Central memory CD8-positive, alpha-beta T cell (primary cell): Measurements from ENCODE around the gene ZNF154.
A peak's percentile ranks its signal among the peaks of the same experiment; 100 is the strongest.

Experiments used
- ATAC-seq: fragments of 150-1000 bp; cut with Tn5 transposase; replicated peaks from 2 replicates; pipeline ENCODE4 v1.10.0; 2022; ENCODE audit warnings: mild to moderate bottlenecking, moderate FRiP score, moderate number of reproducible peaks; ENCODE audit not compliant: poor library complexity, severe bottlenecking; ENCODE audit errors: extremely low read depth
- DNase-seq, 2 donors: peaks; one replicate each; pipeline ENCODE4 v3.0.0; 2021; ENCODE audit warnings: low spot score in 2 of 2
- H3K27ac Mint-ChIP-seq: one replicate; pipeline ENCODE4 v1.8.0; 2022; ENCODE audit warnings: low read depth, mild to moderate bottlenecking, moderate library complexity, mixed read lengths
- H3K27me3 Mint-ChIP-seq: one replicate; pipeline ENCODE4 v1.8.0; 2022; ENCODE audit warnings: mixed read lengths
- H3K36me3 Mint-ChIP-seq: one replicate; pipeline ENCODE4 v1.8.0; 2022; ENCODE audit warnings: mild to moderate bottlenecking, moderate library complexity, mixed read lengths; ENCODE audit not compliant: insufficient read depth
- H3K4me1 Mint-ChIP-seq: one replicate; pipeline ENCODE4 v1.8.0; 2022; ENCODE audit warnings: mixed read lengths
- H3K4me3 Mint-ChIP-seq: one replicate; pipeline ENCODE4 v1.8.0; 2022; ENCODE audit warnings: mild to moderate bottlenecking, moderate library complexity, mixed read lengths
- H3K9me3 Mint-ChIP-seq: one replicate; pipeline ENCODE4 v1.8.0; 2022; ENCODE audit warnings: mixed read lengths

ZNF154 gene

GRCh38 chr19:57668635-57669034, 40.4 kb downstream of the ZNF154 start, which contains the start of gene ZSCAN4:
Gene ZSCAN4, plus strand, starts transcription at chr19:57668935. Its CDS starts 7,211 bp downstream, at chr19:57676146.
- Mint-ChIP-seq H3K9me3 (no peaks in the 10 kb centered on the region), H3K27me3 (peaks cover 64% of the 10 kb centered on the region), H3K4me1 (peaks cover 6% of the 10 kb centered on the region), H3K4me3 (no peak within 1 kb of the TSS), H3K36me3 (peaks cover 2% of the 10 kb centered on the region), H3K27ac (no peak within 1 kb of the TSS)
- DNase-seq = no peak
- ATAC-seq = no peak

GRCh38 chr19:57667228-57667627, 41.8 kb downstream of the ZNF154 start:
- Mint-ChIP-seq H3K27ac (no peak overlapping the region), H3K36me3 (peaks cover 2% of the 10 kb centered on the region), H3K4me1 (peaks cover 6% of the 10 kb centered on the region), H3K9me3 (no peaks in the 10 kb centered on the region), H3K27me3 (peaks cover 66% of the 10 kb centered on the region), H3K4me3 (no peak overlapping the region)
- ATAC-seq (no peak), DNase-seq (no peak)

GRCh38 chr19:57665261-57665806, 43.7 kb downstream of the ZNF154 start:
- Mint-ChIP-seq H3K9me3 (no peaks in the 10 kb centered on the region), H3K4me3 (no peak overlapping the region), H3K4me1 (peaks cover 6% of the 10 kb centered on the region), H3K36me3 (peaks cover 2% of the 10 kb centered on the region), H3K27me3 (peaks cover 67% of the 10 kb centered on the region), H3K27ac (no peak overlapping the region)
- ATAC-seq (no peak), DNase-seq (no peak)

- Mint-ChIP-seq H3K27ac (no peak overlapping the region), H3K36me3 (peaks cover 2% of the 10 kb centered on the region), H3K4me1 (peaks cover 6% of the 10 kb centered on the region), H3K27me3 (peaks cover 75% of the 10 kb centered on the region), H3K4me3 (peak overlapping the region; percentile 77), H3K9me3 (no peaks in the 10 kb centered on the region)
- DNase-seq = no peak
- no peak for ATAC-seq
These were observed 44.5 kb downstream of the ZNF154 start for GRCh38 chr19:57664269-57665127.

GRCh38 chr19:57656346-57656745, 52.7 kb downstream of the ZNF154 start:
- Mint-ChIP-seq H3K4me1 (peaks cover 7% of the 10 kb centered on the region), H3K27ac (peak overlapping the region; percentile 5), H3K36me3 (peaks cover 3% of the 10 kb centered on the region), H3K4me3 (no peak overlapping the region), H3K27me3 (peaks cover 75% of the 10 kb centered on the region), H3K9me3 (peaks cover 44% of the 10 kb centered on the region)
- no peak for DNase-seq
- no peak for ATAC-seq

- ATAC-seq (no peak), DNase-seq (no peak)
- no peak overlapping the region for H3K27ac Mint-ChIP-seq
- H3K9me3 Mint-ChIP-seq = peaks cover 44% of the 10 kb centered on the region
- H3K4me3 Mint-ChIP-seq = no peak overlapping the region
- H3K4me1 Mint-ChIP-seq = peaks cover 9% of the 10 kb centered on the region
- peaks cover 68% of the 10 kb centered on the region for H3K27me3 Mint-ChIP-seq
- peaks cover 4% of the 10 kb centered on the region for H3K36me3 Mint-ChIP-seq
These were observed 53.6 kb downstream of the ZNF154 start for GRCh38 chr19:57655443-57655842.

- ATAC-seq (no peak), DNase-seq (no peak)
- Mint-ChIP-seq H3K9me3 (peaks cover 44% of the 10 kb centered on the region), H3K27me3 (peaks cover 54% of the 10 kb centered on the region), H3K27ac (no peak overlapping the region), H3K4me3 (no peak overlapping the region), H3K36me3 (peaks cover 4% of the 10 kb centered on the region), H3K4me1 (peaks cover 9% of the 10 kb centered on the region)
These were observed 55.3 kb downstream of the ZNF154 start for GRCh38 chr19:57653689-57654088.

GRCh38 chr19:57651654-57651996, 57.4 kb downstream of the ZNF154 start:
- DNase-seq = no peak
- peaks cover 52% of the 10 kb centered on the region for H3K27me3 Mint-ChIP-seq
- no peak overlapping the region for H3K4me3 Mint-ChIP-seq
- H3K4me1 Mint-ChIP-seq = peaks cover 9% of the 10 kb centered on the region
- peaks cover 52% of the 10 kb centered on the region for H3K9me3 Mint-ChIP-seq
- peaks cover 4% of the 10 kb centered on the region for H3K36me3 Mint-ChIP-seq
- no peak for ATAC-seq
- no peak overlapping the region for H3K27ac Mint-ChIP-seq

GRCh38 chr19:57648331-57649003, 60.5 kb downstream of the ZNF154 start:
- DNase-seq (no peak), ATAC-seq (no peak)
- Mint-ChIP-seq H3K27ac (no peak overlapping the region), H3K27me3 (peaks cover 20% of the 10 kb centered on the region), H3K36me3 (peaks cover 4% of the 10 kb centered on the region), H3K4me1 (peaks cover 9% of the 10 kb centered on the region), H3K9me3 (peaks cover 35% of the 10 kb centered on the region), H3K4me3 (no peak overlapping the region)
